Fibroblast of lung (primary cell): ENCODE measurements around the gene ZNF385D. TPM values are rescaled to one million over a fixed set of nuclear protein-coding genes. Genes with fewer than 3 reads are reported as not detected.

Experiments used
- DNase-seq, 2 donors: peaks; one replicate each; pipeline versions ENCODE4 v3.0.0 to v3.0.0-alpha.2; 2010; ENCODE audit warnings: low read depth in 2 of 2
- H2AFZ ChIP-seq: 2 replicates; pipeline ENCODE4 v1.5.1; 2012; ENCODE audit warnings: low read length, control low read depth, inconsistent platforms
- H3K27ac ChIP-seq: 2 replicates; pipeline ENCODE4 v1.5.1; 2011; ENCODE audit warnings: low read length, control low read depth; ENCODE audit not compliant: insufficient read depth
- H3K27me3 ChIP-seq: 2 replicates; pipeline ENCODE4 v1.5.1; 2011; ENCODE audit warnings: mild to moderate bottlenecking, low read length; ENCODE audit not compliant: control insufficient read depth, insufficient read depth
- H3K36me3 ChIP-seq: 2 replicates; pipeline ENCODE4 v1.5.1; 2011; ENCODE audit warnings: low read length; ENCODE audit not compliant: control insufficient read depth, insufficient read depth
- H3K4me1 ChIP-seq: 2 replicates; pipeline ENCODE4 v1.5.1; 2011; ENCODE audit warnings: low read length; ENCODE audit not compliant: control insufficient read depth, insufficient read depth; ENCODE audit errors: extremely low read depth
- H3K4me2 ChIP-seq: 2 replicates; pipeline ENCODE4 v1.5.1; 2011; ENCODE audit warnings: low read length, control low read depth; ENCODE audit not compliant: insufficient read depth; ENCODE audit errors: extremely low read depth
- H3K4me3 ChIP-seq, 4 experiments: fragments of 200-600 bp in 1 of 4; sonication (generic) in 1 of 4; replicated peaks in 1 of 4; 2 replicates each; pipeline ENCODE4 v1.5.1; 2011 to 2016; ENCODE audit warnings: low read length in 4 of 4, low read depth in 3 of 4, mild to moderate bottlenecking in 3 of 4, control low read depth in 2 of 4, inconsistent platforms in 1 of 4, mixed read lengths in 1 of 4; ENCODE audit not compliant: insufficient read depth in 1 of 4; ENCODE audit errors: control extremely low read depth in 1 of 4
- H3K79me2 ChIP-seq: 2 replicates; pipeline ENCODE4 v1.5.1; 2012; ENCODE audit warnings: mild to moderate bottlenecking, low read length, inconsistent platforms; ENCODE audit not compliant: control insufficient read depth, insufficient read depth
- H3K9ac ChIP-seq: 2 replicates; pipeline ENCODE4 v1.5.1; 2011; ENCODE audit warnings: mild to moderate bottlenecking, low read length, control low read depth; ENCODE audit not compliant: insufficient read depth
- H3K9me3 ChIP-seq: 2 replicates; pipeline ENCODE4 v1.5.1; 2012; ENCODE audit warnings: low read depth, low read length; ENCODE audit not compliant: control insufficient read depth, insufficient read depth
- H4K20me1 ChIP-seq: 2 replicates; pipeline ENCODE4 v1.5.1; 2011; ENCODE audit warnings: low read length; ENCODE audit not compliant: control insufficient read depth, insufficient read depth; ENCODE audit errors: extremely low read depth
- CTCF ChIP-seq, 2 donors: IDR thresholded peaks in 1 of 2; conservative IDR thresholded peaks in 1 of 2; 1 replicate in 1 of 2; 2 replicates in 1 of 2; pipeline ENCODE4 v1.5.1; 2011 to 2012; ENCODE audit warnings: low read length in 2 of 2, control low read depth in 1 of 2, inconsistent platforms in 1 of 2, low read depth in 1 of 2, mild to moderate bottlenecking in 1 of 2
- EZH2 ChIP-seq: IDR thresholded peaks from 2 replicates; pipeline ENCODE4 v1.5.1; 2012; ENCODE audit warnings: low read length, control low read depth, mild to moderate bottlenecking; ENCODE audit errors: missing control alignments
- polyA plus RNA-seq, 2 donors: library from polyadenylated mRNA; depleted of rRNA in 1 of 2; stranded (reverse) in 1 of 2; unstranded in 1 of 2; fragments of >200 nt; gene quantifications; 2 replicates each; pipeline ENCODE4 v1.2.1, GENCODE V29; 2011 to 2012; ENCODE audit warnings: missing spikeins in 1 of 2
- total RNA-seq: library from RNA; depleted of rRNA; stranded (reverse); fragments of >200 nt; gene quantifications from 2 replicates; pipeline ENCODE4 v1.2.1, GENCODE V29; 2014

Gene ZNF385D
- total and polyA plus RNA-seq, 2 donors (not counting 1 experiment from before 2014, with no cell fraction given) = 0.83 to 1.9 TPM

GRCh38 chr3:21477541-21478288, 273.3 kb downstream of the ZNF385D start:
- Histone ChIP-seq H3K4me2 (no peak overlapping the region), H4K20me1 (no peaks in the 10 kb centered on the region), H3K4me1 (no peaks in the 10 kb centered on the region), H2AFZ (no peak overlapping the region), H3K4me3 (no peak overlapping the region), H3K27ac (no peak overlapping the region), H3K9ac (no peak overlapping the region), H3K79me2 (no peaks in the 10 kb centered on the region), H3K36me3 (no peaks in the 10 kb centered on the region), H3K9me3 (no peaks in the 10 kb centered on the region), H3K27me3 (no peaks in the 10 kb centered on the region)
- TF ChIP-seq EZH2 (no peak), CTCF (conservative IDR thresholded peaks at IDR 0.05 in 1 of 2, IDR thresholded peaks at IDR 0.05 in 1 of 2; ENCODE audit: low read depth in 1 of 2, low read length in 2 of 2) (no peak)
- peak; percentile 16 to 70 for DNase-seq

- peak in 1 of 2 donors; percentile 68 for DNase-seq
- H3K4me1 ChIP-seq = no peaks in the 10 kb centered on the region
- H2AFZ ChIP-seq = no peak overlapping the region
- no peak overlapping the region for H3K27ac ChIP-seq
- no peaks in the 10 kb centered on the region for H3K36me3 ChIP-seq
- no peak overlapping the region for H3K4me2 ChIP-seq
- no peaks in the 10 kb centered on the region for H3K9me3 ChIP-seq
- H4K20me1 ChIP-seq = no peaks in the 10 kb centered on the region
- H3K27me3 ChIP-seq = no peaks in the 10 kb centered on the region
- H3K4me3 ChIP-seq = no peak overlapping the region
- H3K9ac ChIP-seq = no peak overlapping the region
- no peaks in the 10 kb centered on the region for H3K79me2 ChIP-seq
- TF ChIP-seq CTCF (conservative IDR thresholded peaks at IDR 0.05 in 1 of 2, IDR thresholded peaks at IDR 0.05 in 1 of 2; ENCODE audit: low read depth in 1 of 2, low read length in 2 of 2) = no peak
Measured at GRCh38 chr3:21466476-21466875, 284.5 kb downstream of the ZNF385D start.

GRCh38 chr3:21464746-21465145, 286.3 kb downstream of the ZNF385D start:
- H3K27ac ChIP-seq = no peak overlapping the region
- no peak overlapping the region for H3K9ac ChIP-seq
- no peak overlapping the region for H3K4me3 ChIP-seq
- H4K20me1 ChIP-seq = no peaks in the 10 kb centered on the region
- no peaks in the 10 kb centered on the region for H3K79me2 ChIP-seq
- TF ChIP-seq EZH2 (no peak), CTCF (conservative IDR thresholded peaks at IDR 0.05 in 1 of 2, IDR thresholded peaks at IDR 0.05 in 1 of 2; ENCODE audit: low read depth in 1 of 2, low read length in 2 of 2) (no peak)
- H3K9me3 ChIP-seq = no peaks in the 10 kb centered on the region
- no peaks in the 10 kb centered on the region for H3K4me1 ChIP-seq
- peak in 1 of 2 donors; percentile 20 for DNase-seq
- H2AFZ ChIP-seq = no peak overlapping the region
- no peaks in the 10 kb centered on the region for H3K36me3 ChIP-seq
- no peak overlapping the region for H3K4me2 ChIP-seq
- H3K27me3 ChIP-seq = no peaks in the 10 kb centered on the region
